Glutamatergic neuron (in vitro differentiated cells): ENCODE results near the gene METTL26. TPM values are rescaled to one million over a fixed set of nuclear protein-coding genes. Genes with fewer than 3 reads are reported as not detected.

Experiments
- DNase-seq: peaks from one replicate; pipeline ENCODE4 v3.0.0; 2022
- H3K27ac Mint-ChIP-seq: one replicate; pipeline ENCODE4 v1.8.0; 2020; ENCODE audit warnings: mild to moderate bottlenecking, mixed read lengths, inconsistent platforms; ENCODE audit not compliant: unreplicated experiment
- H3K27me3 Mint-ChIP-seq: one replicate; pipeline ENCODE4 v1.8.0; 2020; ENCODE audit warnings: mild to moderate bottlenecking, moderate library complexity, mixed read lengths, inconsistent platforms; ENCODE audit not compliant: unreplicated experiment
- H3K36me3 Mint-ChIP-seq: one replicate; pipeline ENCODE4 v1.8.0; 2020; ENCODE audit warnings: mild to moderate bottlenecking, mixed read lengths, inconsistent platforms; ENCODE audit not compliant: unreplicated experiment
- H3K4me1 Mint-ChIP-seq: one replicate; pipeline ENCODE4 v1.8.0; 2020; ENCODE audit warnings: mild to moderate bottlenecking, low read depth, mixed read lengths, inconsistent platforms; ENCODE audit not compliant: unreplicated experiment
- H3K4me3 Mint-ChIP-seq: one replicate; pipeline ENCODE4 v1.8.0; 2020; ENCODE audit warnings: mild to moderate bottlenecking, mixed read lengths, inconsistent platforms; ENCODE audit not compliant: unreplicated experiment
- H3K9me3 Mint-ChIP-seq: one replicate; pipeline ENCODE4 v1.8.0; 2020; ENCODE audit warnings: mild to moderate bottlenecking, moderate library complexity, mixed read lengths, inconsistent platforms; ENCODE audit not compliant: unreplicated experiment
- total RNA-seq: library from RNA; stranded (reverse); fragmentation: NEBNext Ultra II Directional; extraction: Animal tissue kit (Norgen Biotek cat#: 25700); gene quantifications from one replicate; pipeline ENCODE4 v1.2.1, GENCODE V29; 2021; ENCODE audit not compliant: unreplicated experiment
- TF ChIP-seq, protein P1 (sequence below): fragments of 200-600 bp; sonication (generic); IDR thresholded peaks from one replicate; pipeline ENCODE4 v1.5.0; 2021; ENCODE audit not compliant: partially characterized antibody, unreplicated experiment

The METTL26 gene
- total RNA-seq, 1 donor from 2014 or later = 63.6 TPM

DNA sequence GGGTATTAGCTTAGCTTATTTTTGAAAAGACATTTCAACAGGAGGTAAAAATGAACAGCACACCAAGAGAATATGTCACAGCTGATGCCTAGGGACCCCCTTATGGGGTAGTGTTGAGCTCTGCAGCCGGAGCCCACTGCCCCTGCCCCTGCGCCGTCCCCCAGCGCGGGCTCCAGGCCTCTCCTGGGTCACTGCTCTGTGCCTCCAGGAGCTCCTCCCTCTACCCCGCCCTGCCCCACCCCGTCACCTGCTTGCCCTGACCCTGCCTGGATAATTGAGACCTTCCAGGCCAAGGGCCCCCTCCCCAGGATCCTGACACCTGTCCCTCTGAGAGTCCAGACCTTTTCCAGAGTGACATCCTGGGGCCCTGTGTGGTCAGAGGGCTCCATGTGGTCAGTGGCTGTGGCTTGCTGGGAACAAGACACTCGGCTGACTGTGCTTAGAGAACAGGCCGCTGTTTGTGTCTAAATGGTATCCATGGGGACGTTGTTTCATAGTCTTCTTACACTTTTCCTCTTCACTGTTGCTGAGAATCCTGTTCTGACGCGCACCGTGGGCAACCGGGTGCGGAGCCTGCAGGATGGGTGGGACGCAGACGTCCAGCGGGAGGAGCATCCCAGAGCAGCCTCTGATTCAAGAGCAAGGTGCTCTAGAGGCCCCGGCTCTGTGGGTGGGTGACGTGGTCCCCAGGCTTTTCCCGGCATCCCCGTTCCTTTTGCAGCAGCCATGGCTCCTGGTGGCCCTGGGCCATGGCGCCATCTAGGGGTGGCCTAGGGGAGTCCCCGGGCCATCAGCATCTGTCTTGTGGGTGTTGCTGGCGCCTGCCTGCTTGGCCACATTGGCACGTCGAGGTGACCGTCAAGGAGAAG is 25.4 kb downstream of the METTL26 start:
- Mint-ChIP-seq H3K4me3 (peak overlapping the region; percentile 54), H3K27ac (no peak overlapping the region)
- TF ChIP-seq, protein P1, sequence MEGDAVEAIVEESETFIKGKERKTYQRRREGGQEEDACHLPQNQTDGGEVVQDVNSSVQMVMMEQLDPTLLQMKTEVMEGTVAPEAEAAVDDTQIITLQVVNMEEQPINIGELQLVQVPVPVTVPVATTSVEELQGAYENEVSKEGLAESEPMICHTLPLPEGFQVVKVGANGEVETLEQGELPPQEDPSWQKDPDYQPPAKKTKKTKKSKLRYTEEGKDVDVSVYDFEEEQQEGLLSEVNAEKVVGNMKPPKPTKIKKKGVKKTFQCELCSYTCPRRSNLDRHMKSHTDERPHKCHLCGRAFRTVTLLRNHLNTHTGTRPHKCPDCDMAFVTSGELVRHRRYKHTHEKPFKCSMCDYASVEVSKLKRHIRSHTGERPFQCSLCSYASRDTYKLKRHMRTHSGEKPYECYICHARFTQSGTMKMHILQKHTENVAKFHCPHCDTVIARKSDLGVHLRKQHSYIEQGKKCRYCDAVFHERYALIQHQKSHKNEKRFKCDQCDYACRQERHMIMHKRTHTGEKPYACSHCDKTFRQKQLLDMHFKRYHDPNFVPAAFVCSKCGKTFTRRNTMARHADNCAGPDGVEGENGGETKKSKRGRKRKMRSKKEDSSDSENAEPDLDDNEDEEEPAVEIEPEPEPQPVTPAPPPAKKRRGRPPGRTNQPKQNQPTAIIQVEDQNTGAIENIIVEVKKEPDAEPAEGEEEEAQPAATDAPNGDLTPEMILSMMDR = peak; percentile 52

DNA sequence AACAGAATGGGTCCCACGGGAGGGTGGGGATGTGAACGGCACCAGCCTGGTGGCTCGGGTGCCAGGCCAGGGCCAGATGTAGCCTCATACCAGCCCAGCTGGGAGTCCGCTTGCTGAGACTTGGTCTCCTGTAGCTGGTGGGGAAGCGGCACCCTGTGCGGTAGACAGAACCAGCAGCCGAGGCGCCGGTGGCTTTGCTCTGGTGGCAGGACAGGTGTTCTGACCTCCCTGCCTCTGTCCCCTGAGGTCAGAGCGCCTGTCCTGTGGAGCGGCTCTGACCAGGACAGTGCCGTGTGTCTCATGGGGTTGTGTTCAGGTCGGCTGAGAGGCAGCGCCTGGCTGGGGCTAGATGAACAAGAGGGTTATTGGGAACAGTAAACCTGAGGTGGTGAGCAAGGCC is 26.1 kb downstream of the METTL26 start:
- Mint-ChIP-seq H3K27me3 (peaks cover 10% of the 10 kb centered on the region), H3K4me1 (peaks cover 18% of the 10 kb centered on the region), H3K4me3 (peak overlapping the region; percentile 54), H3K36me3 (peaks cover 16% of the 10 kb centered on the region), H3K9me3 (peaks cover 3% of the 10 kb centered on the region), H3K27ac (peak overlapping the region; percentile 17)
- TF ChIP-seq, protein P1 = no peak
- no peak for DNase-seq

More for the DNA sequence above, 25.4 kb downstream of the METTL26 start:
- DNase-seq = no peak
- Mint-ChIP-seq H3K9me3 (peaks cover 3% of the 10 kb centered on the region), H3K4me1 (peaks cover 20% of the 10 kb centered on the region), H3K27me3 (peaks cover 13% of the 10 kb centered on the region), H3K36me3 (peaks cover 17% of the 10 kb centered on the region)

DNA sequence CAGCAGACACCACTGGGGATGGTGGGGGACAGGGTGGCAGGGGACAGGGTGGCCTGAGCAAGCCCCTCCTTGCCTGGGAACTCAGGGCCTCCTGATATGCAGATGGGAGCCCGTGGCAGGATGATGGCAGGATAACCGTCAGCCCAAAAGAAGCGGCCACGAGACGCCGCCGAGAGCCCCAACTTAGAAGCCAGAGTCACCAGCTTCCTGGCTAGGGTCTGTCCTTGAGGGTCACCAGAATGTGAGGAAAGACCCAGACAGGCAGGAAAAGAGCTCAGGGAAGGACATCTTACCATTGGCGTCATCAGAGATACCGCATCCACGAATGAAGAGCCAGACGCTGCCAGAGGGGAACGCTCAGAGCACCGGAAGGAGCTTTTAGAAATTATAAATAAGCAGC is 26.8 kb downstream of the METTL26 start:
- Mint-ChIP-seq H3K4me3 (no peak overlapping the region), H3K36me3 (peaks cover 9% of the 10 kb centered on the region), H3K4me1 (peaks cover 15% of the 10 kb centered on the region), H3K27me3 (peaks cover 10% of the 10 kb centered on the region), H3K9me3 (peaks cover 3% of the 10 kb centered on the region), H3K27ac (peak overlapping the region; percentile 44)
- no peak for DNase-seq
- TF ChIP-seq, protein P1 = no peak

DNA sequence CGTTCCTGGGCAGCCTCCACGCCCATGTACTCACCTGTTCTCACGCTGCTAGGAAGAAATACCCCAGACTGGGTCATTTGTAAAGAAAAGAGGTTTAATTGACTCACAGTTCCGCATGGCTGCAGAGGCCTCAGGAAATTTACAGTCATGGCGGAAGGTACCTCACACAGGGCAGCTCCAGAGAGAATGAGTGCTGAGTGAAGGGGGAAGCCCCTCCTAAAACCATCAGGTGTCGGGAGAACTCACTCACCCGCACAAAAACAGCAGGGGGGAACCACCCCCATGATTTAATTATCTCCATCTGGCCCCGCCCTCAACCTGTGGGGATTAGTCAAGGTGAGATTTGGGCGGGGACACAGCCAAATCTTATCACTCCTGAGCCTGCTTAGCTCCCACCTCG is 28.1 kb downstream of the METTL26 start:
- no peaks in the 10 kb centered on the region for H3K36me3 Mint-ChIP-seq

More for the DNA sequence above, 28.1 kb downstream of the METTL26 start:
- Mint-ChIP-seq H3K4me1 (peaks cover 23% of the 10 kb centered on the region), H3K4me3 (no peak overlapping the region), H3K27me3 (peaks cover 7% of the 10 kb centered on the region), H3K27ac (no peak overlapping the region), H3K9me3 (peaks cover 3% of the 10 kb centered on the region)
- DNase-seq = no peak
- TF ChIP-seq, protein P1 = no peak
